IMR-90 (cell line): ENCODE measurements around the gene AK3. TPM values are rescaled to one million over a fixed set of nuclear protein-coding genes. Genes with fewer than 3 reads are reported as not detected.

Experiments used
- ATAC-seq: fragments of 200-7000 bp; cut with Tn5 transposase; 2 replicates; pipeline ENCODE4 v1.9.1; 2020; ENCODE audit warnings: low read depth, mild to moderate bottlenecking, moderate library complexity
- Bru-seq: library from RNA; stranded (reverse); fragments of 400-500 nt; gene quantifications from one replicate; lab custom pipeline; 2021; lab: Mats Ljungman, UMichigan
- BruChase-seq, 2 experiments: library from RNA; stranded (reverse); fragments of 400-500 nt; gene quantifications; one replicate each; lab custom pipeline; 2021; lab: Mats Ljungman, UMichigan
- BruUV-seq: library from RNA; stranded (reverse); fragments of 400-500 nt; replicated peaks from 2 replicates; lab custom pipeline; 2021; lab: Mats Ljungman, UMichigan
- CTCF ChIA-PET: fragments of 300-600 bp; formaldehyde crosslinking; extraction: SDS; loops from one replicate; lab custom pipeline; 2021; ENCODE audit warnings: antibody characterized with exemption; lab: Yijun Ruan, JAX
- POLR2A ChIA-PET: fragments of 300-600 bp; sonication (Branson Sonifier 250); formaldehyde crosslinking; loops from one replicate; lab custom pipeline; 2022; ENCODE audit warnings: antibody characterized with exemption; ENCODE audit not compliant: unreplicated experiment; lab: Charles Lee
- DNase-seq: peaks from one replicate; pipeline ENCODE4 v3.0.0; 2013
- H2AFZ ChIP-seq: replicated peaks from 2 replicates; pipeline ENCODE3; 2013; ENCODE audit warnings: low read length, mild to moderate bottlenecking; ENCODE audit not compliant: poor library complexity
- H2AK5ac ChIP-seq: 2 replicates; pipeline ENCODE4 v1.6.1; 2013; ENCODE audit warnings: low read depth, low read length, inconsistent platforms
- H2AK9ac ChIP-seq: replicated peaks from 2 replicates; pipeline ENCODE3; 2013; ENCODE audit warnings: mild to moderate bottlenecking, low read depth, low read length, moderate library complexity; ENCODE audit not compliant: poor library complexity
- H2BK120ac ChIP-seq: 2 replicates; pipeline ENCODE4 v1.6.1; 2013; ENCODE audit warnings: low read depth, low read length, inconsistent platforms
- H2BK15ac ChIP-seq: 3 replicates; pipeline ENCODE4 v1.6.1; 2013; ENCODE audit warnings: low read depth, low read length, inconsistent platforms
- H2BK20ac ChIP-seq: 2 replicates; pipeline ENCODE4 v1.6.1; 2013; ENCODE audit warnings: low read depth, mild to moderate bottlenecking, inconsistent platforms, low read length, moderate library complexity
- H2BK5ac ChIP-seq: 2 replicates; pipeline ENCODE4 v1.6.1; 2013; ENCODE audit warnings: mild to moderate bottlenecking, low read depth, low read length, inconsistent platforms; ENCODE audit not compliant: poor library complexity, severe bottlenecking
- H3K14ac ChIP-seq: replicated peaks from 2 replicates; pipeline ENCODE4 v1.6.1; 2013; ENCODE audit warnings: low read depth, low read length, inconsistent platforms
- H3K18ac ChIP-seq: 2 replicates; pipeline ENCODE4 v1.6.1; 2013; ENCODE audit warnings: low read depth, low read length, control low read depth
- H3K23ac ChIP-seq: 2 replicates; pipeline ENCODE4 v1.6.1; 2013; ENCODE audit warnings: low read depth, low read length, inconsistent platforms
- H3K27ac ChIP-seq: 2 replicates; pipeline ENCODE4 v1.5.1; 2013; ENCODE audit warnings: mild to moderate bottlenecking, control low read depth, low read length; ENCODE audit not compliant: insufficient read depth
- H3K27me3 ChIP-seq: 2 replicates; pipeline ENCODE4 v1.6.1; 2013; ENCODE audit warnings: low read length; ENCODE audit not compliant: control insufficient read depth, insufficient read depth
- H3K36me3 ChIP-seq: 2 replicates; pipeline ENCODE4 v1.6.1; 2013; ENCODE audit warnings: low read length, mixed read lengths; ENCODE audit not compliant: control insufficient read depth, insufficient read depth
- H3K4ac ChIP-seq: 2 replicates; pipeline ENCODE4 v1.6.1; 2013; ENCODE audit warnings: low read depth, low read length, inconsistent platforms
- H3K4me1 ChIP-seq: 2 replicates; pipeline ENCODE4 v1.6.1; 2013; ENCODE audit warnings: low read length, mixed read lengths; ENCODE audit not compliant: control insufficient read depth, insufficient read depth
- H3K4me2 ChIP-seq: 2 replicates; pipeline ENCODE4 v1.6.1; 2013; ENCODE audit warnings: low read depth, mild to moderate bottlenecking, control low read depth, low read length, moderate library complexity
- H3K4me3 ChIP-seq: 2 replicates; pipeline ENCODE4 v1.5.1; 2013; ENCODE audit warnings: low read depth, mild to moderate bottlenecking, control low read depth, low read length, moderate library complexity; ENCODE audit not compliant: insufficient read depth
- H3K56ac ChIP-seq: 2 replicates; pipeline ENCODE4 v1.6.1; 2013; ENCODE audit warnings: low read length, inconsistent platforms; ENCODE audit not compliant: insufficient read depth; ENCODE audit errors: extremely low read depth
- H3K79me1 ChIP-seq, 2 experiments: 2 replicates each; pipeline ENCODE4 v1.6.1; 2013; ENCODE audit warnings: low read length in 2 of 2, inconsistent platforms in 1 of 2, low read depth in 1 of 2
- H3K9ac ChIP-seq: 2 replicates; pipeline ENCODE4 v1.6.1; 2013; ENCODE audit warnings: low read depth, low read length, control low read depth
- H3K9me1 ChIP-seq: 2 replicates; pipeline ENCODE4 v1.6.1; 2013; ENCODE audit warnings: low read length, inconsistent platforms; ENCODE audit not compliant: insufficient read depth
- H3K9me3 ChIP-seq: 2 replicates; pipeline ENCODE4 v1.6.1; 2013; ENCODE audit warnings: low read length; ENCODE audit not compliant: control insufficient read depth, insufficient read depth
- H4K20me1 ChIP-seq: 2 replicates; pipeline ENCODE4 v1.6.1; 2013; ENCODE audit warnings: low read length, inconsistent platforms; ENCODE audit not compliant: insufficient read depth
- H4K5ac ChIP-seq: 2 replicates; pipeline ENCODE4 v1.6.1; 2013; ENCODE audit warnings: mild to moderate bottlenecking, low read depth, low read length, control low read depth
- H4K8ac ChIP-seq, 2 experiments: 2 replicates each; pipeline ENCODE4 v1.6.1; 2013; ENCODE audit warnings: low read depth in 2 of 2, low read length in 2 of 2, control low read depth in 1 of 2, inconsistent platforms in 1 of 2
- H4K91ac ChIP-seq: 2 replicates; pipeline ENCODE4 v1.6.1; 2013; ENCODE audit warnings: low read depth, low read length, inconsistent platforms; ENCODE audit not compliant: insufficient read depth
- CEBPB ChIP-seq: IDR thresholded peaks from 2 replicates; pipeline ENCODE4 v1.6.1; 2012; ENCODE audit warnings: low read depth, low read length, improper control_type of control experiment
- CHD1 ChIP-seq: IDR thresholded peaks from 2 replicates; pipeline ENCODE4 v1.6.1; 2012; ENCODE audit warnings: low read depth, low read length, improper control_type of control experiment
- MAFK ChIP-seq: IDR thresholded peaks from 2 replicates; pipeline ENCODE4 v1.6.1; 2012; ENCODE audit warnings: low read depth, low read length, improper control_type of control experiment
- MAZ ChIP-seq: IDR thresholded peaks from 2 replicates; pipeline ENCODE4 v1.6.1; 2012; ENCODE audit warnings: low read depth, mild to moderate bottlenecking, low read length, improper control_type of control experiment, moderate library complexity, borderline replicate concordance
- MXI1 ChIP-seq: IDR thresholded peaks from 2 replicates; pipeline ENCODE4 v1.6.1; 2012; ENCODE audit warnings: low read depth, mild to moderate bottlenecking, low read length, moderate library complexity, borderline replicate concordance
- POLR2A ChIP-seq: IDR thresholded peaks from 2 replicates; pipeline ENCODE4 v1.6.1; 2012; ENCODE audit warnings: mild to moderate bottlenecking, low read depth, low read length
- RAD21 ChIP-seq: IDR thresholded peaks from 2 replicates; pipeline ENCODE4 v1.6.1; 2012; ENCODE audit warnings: low read length, improper control_type of control experiment
- RCOR1 ChIP-seq: IDR thresholded peaks from 2 replicates; pipeline ENCODE4 v1.6.1; 2012; ENCODE audit warnings: mild to moderate bottlenecking, low read length, improper control_type of control experiment; ENCODE audit not compliant: insufficient replicate concordance
- SMC3 ChIP-seq: fragments of 150-350 bp; IDR thresholded peaks from 2 replicates; pipeline ENCODE4 v1.6.1; 2016; ENCODE audit warnings: low read depth, mild to moderate bottlenecking, antibody characterized with exemption, low read length, moderate library complexity
- WGBS, 2 experiments: methylation state at CpG; one replicate each; pipeline versions ENCODE4 v1.1.5 to v1.1.7; 2013; ENCODE audit warnings: missing lambda C conversion rate in 2 of 2; ENCODE audit not compliant: insufficient read length in 1 of 2; ENCODE audit errors: extremely low coverage in 2 of 2; 5-methylcytosine and 5-hydroxymethylcytosine counted together
- dilution Hi-C: fragments of 300-500 bp; cut with HindIII; formaldehyde crosslinking; loops from one replicate; pipeline ENCODE4 v1.14.3; 2018; ENCODE audit warnings: low sequenced_read_pairs; ENCODE audit not compliant: unreplicated experiment
- in situ Hi-C: fragments of 300-500 bp; cut with MboI; formaldehyde crosslinking; loops from 3 replicates; pipeline ENCODE4 v1.14.3; 2019; ENCODE audit warnings: low sequenced_read_pairs, inconsistent platforms, mixed read lengths
- intact Hi-C: fragments of 100-400 bp; cut with micrococcal nuclease; formaldehyde crosslinking; loops from 2 replicates; pipeline ENCODE4 v1.10.0; 2022
- long read RNA-seq: library from polyadenylated mRNA; unstranded; transcript quantifications from one replicate; pipeline ENCODE4 v2.0.0, GENCODE V29; 2021; ENCODE audit not compliant: unreplicated experiment
- polyA plus RNA-seq, 3 experiments: library from polyadenylated mRNA; depleted of rRNA; stranded (reverse); fragments of >200 nt; gene quantifications; 2 replicates each; pipeline ENCODE4 v1.2.3, GENCODE V29; 2012; ENCODE audit warnings: low replicate concordance in 1 of 3
- total RNA-seq: library from RNA; depleted of rRNA; stranded (reverse); fragments of >200 nt; gene quantifications from 2 replicates; pipeline ENCODE4 v1.2.3, GENCODE V29; 2012; rRNA removed
- TF ChIP-seq, protein P1 (sequence below): fragments of 150-350 bp; IDR thresholded peaks from 2 replicates; pipeline ENCODE4 v1.6.1; 2016; ENCODE audit warnings: low read depth, mild to moderate bottlenecking, low read length, moderate library complexity, borderline replicate concordance
- TF ChIP-seq, protein P2 (sequence below): fragments of 150-350 bp; IDR thresholded peaks from 2 replicates; pipeline ENCODE4 v1.6.1; 2017; ENCODE audit warnings: mild to moderate bottlenecking, antibody characterized with exemption, low read length, low read depth

The AK3 gene
- total RNA-seq, result 24.7 and 33.3 TPM in 2 replicates
- polyA plus RNA-seq (2012; rRNA removed), result 20.2 and 26.2 TPM in 2 replicates
- polyA plus RNA-seq (2012; cell fraction: cytosol; rRNA removed), result 4.7 and 9.4 TPM in 2 replicates
- polyA plus RNA-seq (2012; cell fraction: nucleus; rRNA removed; ENCODE audit: low replicate concordance), result 3.7 and 17.3 TPM in 2 replicates
- Bru-seq, nascent RNA, result percentile 77 among the genes with signal in this experiment
- BruChase-seq, experiment 1, labeled RNA remaining after a 6-hour chase, result percentile 89 among the genes with signal in this experiment
- percentile 90 among the genes with signal in this experiment for BruChase-seq, experiment 2, labeled RNA remaining after a 2-hour chase
- long read RNA-seq, transcript AK3-202 (5 exons, 2,736 nt), result major isoform, 77 of 91 reads
- long read RNA-seq, partial matches to known transcripts, result 1 of 91 reads
- long read RNA-seq, other reads (novel, unspliced or antisense), result 12 of 91 reads

GRCh38 chr9:4740638-4741364, at the start of gene AK3:
Gene AK3 (minus strand): TSS chr9:4741202. CDS start chr9:4741087, 115 bp downstream.
- H4K5ac ChIP-seq, result peak within 1 kb of the TSS; percentile 73
- CTCF ChIA-PET, result no interaction called here
- ATAC-seq (peak; percentile 95), DNase-seq (peak; percentile 82)
- in situ Hi-C loops, result no loop called here
- H3K27ac ChIP-seq, result peak within 1 kb of the TSS; percentile 96
- peak within 1 kb of the TSS; percentile 66 for H2BK5ac ChIP-seq
- no peaks in the 10 kb centered on the region for H3K9me3 ChIP-seq
- peak within 1 kb of the TSS; percentile 94 for H2AK9ac ChIP-seq
- POLR2A ChIA-PET, result no interaction called here
- H3K18ac ChIP-seq, result peak within 1 kb of the TSS; percentile 91
- H2BK15ac ChIP-seq, result peak within 1 kb of the TSS; percentile 60; the same call in 1 of the 3 replicates
- H3K4ac ChIP-seq, result peak within 1 kb of the TSS; percentile 78
- no peak within 1 kb of the TSS for H2BK20ac ChIP-seq
- H3K9me1 ChIP-seq, result peaks cover 2% of the 10 kb centered on the region; the same call in 1 of the 2 replicates
- H3K14ac ChIP-seq, result peak within 1 kb of the TSS; percentile 77
- H3K23ac ChIP-seq, result peak within 1 kb of the TSS; percentile 88
- intact Hi-C loops, result loop anchor here (5.0 kb wide), 2 partner anchors 138 to 358 kb away; no protein-coding TSS in a partner anchor
- peak within 1 kb of the TSS; percentile 35; the same call in 1 of the 2 replicates for H2AK5ac ChIP-seq
- peak within 1 kb of the TSS; percentile 97 for H3K9ac ChIP-seq
- peak within 1 kb of the TSS; percentile 52 for H2BK120ac ChIP-seq
- WGBS, 2 experiments, result 0% methylated on average over 46 of the region's 84 CpGs; no CpG with 5 or more reads in 1 of the 2 experiments
- no peaks in the 10 kb centered on the region for H3K27me3 ChIP-seq
- peak within 1 kb of the TSS; percentile 94 for H3K4me3 ChIP-seq
- H3K4me1 ChIP-seq, result peaks cover 7% of the 10 kb centered on the region; the same call in 1 of the 2 replicates
- peak within 1 kb of the TSS; percentile 98 for H3K4me2 ChIP-seq
- H3K56ac ChIP-seq, result peak within 1 kb of the TSS; percentile 92; the same call in 1 of the 2 replicates
- 0 out of 2 replicates have a peak, but pooled peaks cover 7% of the 10 kb centered on the region for H4K20me1 ChIP-seq
- BruUV-seq, result no TSS peak
- dilution Hi-C loops, result no loop called here
- H2AFZ ChIP-seq, result peak within 1 kb of the TSS; percentile 97
- no peaks in the 10 kb centered on the region for H3K36me3 ChIP-seq
- peak within 1 kb of the TSS; percentile 59 to 61; a peak in 2 of 4 replicates for H4K8ac ChIP-seq
- H3K79me1 ChIP-seq, result peaks cover 6 to 26% of the 10 kb centered on the region in 2 experiments; a peak in 3 of 4 replicates
- H4K91ac ChIP-seq, result peak within 1 kb of the TSS; percentile 54
- TF ChIP-seq RCOR1, result no peak
- TF ChIP-seq, protein P1, sequence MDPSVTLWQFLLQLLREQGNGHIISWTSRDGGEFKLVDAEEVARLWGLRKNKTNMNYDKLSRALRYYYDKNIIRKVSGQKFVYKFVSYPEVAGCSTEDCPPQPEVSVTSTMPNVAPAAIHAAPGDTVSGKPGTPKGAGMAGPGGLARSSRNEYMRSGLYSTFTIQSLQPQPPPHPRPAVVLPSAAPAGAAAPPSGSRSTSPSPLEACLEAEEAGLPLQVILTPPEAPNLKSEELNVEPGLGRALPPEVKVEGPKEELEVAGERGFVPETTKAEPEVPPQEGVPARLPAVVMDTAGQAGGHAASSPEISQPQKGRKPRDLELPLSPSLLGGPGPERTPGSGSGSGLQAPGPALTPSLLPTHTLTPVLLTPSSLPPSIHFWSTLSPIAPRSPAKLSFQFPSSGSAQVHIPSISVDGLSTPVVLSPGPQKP, result no peak
- TF ChIP-seq CEBPB, result no peak
- TF ChIP-seq MAZ, result peak; percentile 72; the same call in 1 of the 2 replicates
- TF ChIP-seq SMC3, result no peak
- no peak for TF ChIP-seq CHD1
- TF ChIP-seq MAFK, result no peak
- TF ChIP-seq, protein P2, sequence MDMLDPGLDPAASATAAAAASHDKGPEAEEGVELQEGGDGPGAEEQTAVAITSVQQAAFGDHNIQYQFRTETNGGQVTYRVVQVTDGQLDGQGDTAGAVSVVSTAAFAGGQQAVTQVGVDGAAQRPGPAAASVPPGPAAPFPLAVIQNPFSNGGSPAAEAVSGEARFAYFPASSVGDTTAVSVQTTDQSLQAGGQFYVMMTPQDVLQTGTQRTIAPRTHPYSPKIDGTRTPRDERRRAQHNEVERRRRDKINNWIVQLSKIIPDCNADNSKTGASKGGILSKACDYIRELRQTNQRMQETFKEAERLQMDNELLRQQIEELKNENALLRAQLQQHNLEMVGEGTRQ, result no peak
- peak; percentile 78 for TF ChIP-seq POLR2A
- 0 out of 2 replicates have a peak, but pooled peaks have one; percentile 25 for TF ChIP-seq MXI1
- TF ChIP-seq RAD21, result peak; percentile 46
